SK-N-SH treated with all-trans-retinoic acid at 6 μM for 48 hours (cell line): ENCODE measurements around the gene EXOC4.
"Not testable (repeated sequence)": the region's sequence is repeated elsewhere in the genome, so short reads cannot be mapped to it uniquely, and the experiment has no call there.

Source experiments
- ATAC-seq: fragments of 200-7000 bp; cut with Tn5 transposase; 3 replicates; pipeline ENCODE4 v1.9.1; 2020; ENCODE audit warnings: mild to moderate bottlenecking, moderate library complexity
- ARNTL ChIP-seq: fragments of 450-650 bp; formaldehyde crosslinking; IDR thresholded peaks from 2 replicates; pipeline ENCODE4 v1.5.0; 2020; ENCODE audit warnings: low read depth, mild to moderate bottlenecking, moderate library complexity, borderline replicate concordance
- BACH2 ChIP-seq: fragments of 250-450 bp; sonication (Bioruptor Pico); IDR thresholded peaks from 2 replicates; pipeline ENCODE4 v1.9.0; 2021; ENCODE audit warnings: mild to moderate bottlenecking, borderline replicate concordance
- CREB5 ChIP-seq: fragments of 250-450 bp; sonication (Bioruptor Pico); IDR thresholded peaks from 2 replicates; pipeline ENCODE4 v1.5.1; 2020; ENCODE audit warnings: low read depth, mild to moderate bottlenecking, moderate library complexity
- CSDC2 ChIP-seq: fragments of 250-450 bp; sonication (Bioruptor Pico); IDR thresholded peaks from 2 replicates; pipeline ENCODE4 v1.5.0; 2020; ENCODE audit warnings: mild to moderate bottlenecking, moderate library complexity
- CSRNP3 ChIP-seq: fragments of 250-450 bp; sonication (Bioruptor Pico); IDR thresholded peaks from 2 replicates; pipeline ENCODE4 v1.5.1; 2021; ENCODE audit warnings: mild to moderate bottlenecking, moderate library complexity
- ESRRG ChIP-seq: fragments of 250-450 bp; sonication (Bioruptor Pico); IDR thresholded peaks from 2 replicates; pipeline ENCODE4 v1.6.1; 2021; ENCODE audit warnings: mild to moderate bottlenecking
- GLIS3 ChIP-seq: fragments of 250-450 bp; sonication (Bioruptor Pico); IDR thresholded peaks from 2 replicates; pipeline ENCODE4 v1.5.0; 2020; ENCODE audit warnings: mild to moderate bottlenecking, moderate library complexity
- ISL1 ChIP-seq: fragments of 250-450 bp; sonication (Bioruptor Pico); IDR thresholded peaks from 2 replicates; pipeline ENCODE4 v2.1.2; 2022; ENCODE audit warnings: mild to moderate bottlenecking, moderate library complexity
- OSR1 ChIP-seq: fragments of 250-450 bp; sonication (Bioruptor Pico); IDR thresholded peaks from 2 replicates; pipeline ENCODE4 v1.8.0; 2022; ENCODE audit warnings: moderate library complexity, mild to moderate bottlenecking, inconsistent platforms
- PATZ1 ChIP-seq: fragments of 250-450 bp; sonication (Bioruptor Pico); IDR thresholded peaks from 2 replicates; pipeline ENCODE4 v1.8.0; 2020; ENCODE audit warnings: mild to moderate bottlenecking, moderate library complexity, borderline replicate concordance
- POU6F1 ChIP-seq: fragments of 250-450 bp; sonication (Bioruptor Pico); IDR thresholded peaks from 2 replicates; pipeline ENCODE4 v1.8.0; 2021; ENCODE audit warnings: low read depth, mild to moderate bottlenecking, moderate library complexity, borderline replicate concordance
- RARB ChIP-seq: fragments of 250-450 bp; sonication (Bioruptor Pico); IDR thresholded peaks from 2 replicates; pipeline ENCODE4 v1.8.0; 2021; ENCODE audit warnings: mild to moderate bottlenecking, moderate library complexity
- SNAI2 ChIP-seq: fragments of 250-450 bp; sonication (Bioruptor Pico); IDR thresholded peaks from 2 replicates; pipeline ENCODE4 v1.5.0; 2020; ENCODE audit warnings: mild to moderate bottlenecking, moderate library complexity
- TCF4 ChIP-seq: fragments of 250-450 bp; sonication (Bioruptor Pico); IDR thresholded peaks from 2 replicates; pipeline ENCODE4 v1.8.0; 2021; ENCODE audit warnings: mild to moderate bottlenecking, moderate library complexity, borderline replicate concordance
- TSHZ2 ChIP-seq: fragments of 250-450 bp; sonication (Bioruptor Pico); IDR thresholded peaks from 2 replicates; pipeline ENCODE4 v1.5.0; 2020; ENCODE audit warnings: mild to moderate bottlenecking, moderate library complexity
- ZC3H10 ChIP-seq: fragments of 250-450 bp; sonication (Bioruptor Pico); IDR thresholded peaks from 2 replicates; pipeline ENCODE4 v1.5.1; 2021; ENCODE audit warnings: mild to moderate bottlenecking, moderate library complexity
- ZFP3 ChIP-seq: fragments of 250-450 bp; sonication (Bioruptor Pico); IDR thresholded peaks from 2 replicates; pipeline ENCODE4 v1.5.0; 2020; ENCODE audit warnings: mild to moderate bottlenecking, moderate library complexity
- ZFP30 ChIP-seq: fragments of 450-650 bp; formaldehyde crosslinking; IDR thresholded peaks from 2 replicates; pipeline ENCODE4 v1.5.0; 2022; ENCODE audit warnings: mild to moderate bottlenecking, moderate library complexity
- ZNF565 ChIP-seq: fragments of 450-650 bp; formaldehyde crosslinking; conservative IDR thresholded peaks from 2 replicates; pipeline ENCODE4 v1.5.0; 2020; ENCODE audit warnings: low read depth, mild to moderate bottlenecking, moderate library complexity
- ZNF70 ChIP-seq: fragments of 450-650 bp; formaldehyde crosslinking; IDR thresholded peaks from 2 replicates; pipeline ENCODE4 v1.5.0; 2020; ENCODE audit warnings: mild to moderate bottlenecking, moderate library complexity
- ZNF8 ChIP-seq: fragments of 450-650 bp; formaldehyde crosslinking; IDR thresholded peaks from 2 replicates; pipeline ENCODE4 v1.5.0; 2020; ENCODE audit warnings: mild to moderate bottlenecking, moderate library complexity

Gene EXOC4

GRCh38 chr7:133778472-133778871 lies 525.6 kb downstream of the EXOC4 start:
- TF ChIP-seq BACH2 (CRISPR knock-in tag) (no peak), ZFP30 (CRISPR knock-in tag) (no peak), SNAI2 (CRISPR knock-in tag) (no peak), TCF4 (CRISPR knock-in tag) (no peak), GLIS3 (no peak), ARNTL (CRISPR knock-in tag) (no peak), POU6F1 (CRISPR knock-in tag) (no peak), ZC3H10 (CRISPR knock-in tag) (no peak), ZNF70 (CRISPR knock-in tag) (no peak), CREB5 (no peak), ZFP3 (CRISPR knock-in tag) (no peak), OSR1 (CRISPR knock-in tag) (no peak)
- TF ChIP-seq, all 23 proteins: peak for 0
- no peak for ATAC-seq

- ATAC-seq, result not testable (repeated sequence)
Observed at GRCh38 chr7:133779538-133779937, 526.7 kb downstream of the EXOC4 start.

- TF ChIP-seq PATZ1, result no peak
- no peak for ATAC-seq
Observed at GRCh38 chr7:133780912-133781311, 528.0 kb downstream of the EXOC4 start.

GRCh38 chr7:133781486-133782090 lies 528.7 kb downstream of the EXOC4 start:
- ATAC-seq, result no peak; the same call in 2 of the 3 replicates
- 0 out of 2 replicates have a peak, but pooled peaks have one; percentile 3 for TF ChIP-seq ZNF8 (CRISPR knock-in tag)
- no peak for TF ChIP-seq GLIS3
- no peak for TF ChIP-seq CSRNP3 (CRISPR knock-in tag)
- no peak for TF ChIP-seq CSDC2 (CRISPR knock-in tag)
- TF ChIP-seq TCF4 (CRISPR knock-in tag), result peak; percentile 78
- no peak for TF ChIP-seq ARNTL (CRISPR knock-in tag)
- TF ChIP-seq ESRRG (CRISPR knock-in tag), result no peak
- TF ChIP-seq RARB (CRISPR knock-in tag), result no peak
- TF ChIP-seq ISL1 (CRISPR knock-in tag), result 0 out of 2 replicates have a peak, but pooled peaks have one; percentile 11
- no peak for TF ChIP-seq ZFP30 (CRISPR knock-in tag)
- TF ChIP-seq ZNF565, result no peak
- no peak for TF ChIP-seq CREB5
- TF ChIP-seq ZC3H10 (CRISPR knock-in tag), result no peak
- no peak for TF ChIP-seq TSHZ2 (CRISPR knock-in tag)
- no peak for TF ChIP-seq OSR1 (CRISPR knock-in tag)
